Measurements from ENCODE around the gene ASCC3.

GRCh38 chr6:100538086-100538485 lies 343.0 kb downstream of the ASCC3 start:
- TF ChIP-seq, protein P1, sequence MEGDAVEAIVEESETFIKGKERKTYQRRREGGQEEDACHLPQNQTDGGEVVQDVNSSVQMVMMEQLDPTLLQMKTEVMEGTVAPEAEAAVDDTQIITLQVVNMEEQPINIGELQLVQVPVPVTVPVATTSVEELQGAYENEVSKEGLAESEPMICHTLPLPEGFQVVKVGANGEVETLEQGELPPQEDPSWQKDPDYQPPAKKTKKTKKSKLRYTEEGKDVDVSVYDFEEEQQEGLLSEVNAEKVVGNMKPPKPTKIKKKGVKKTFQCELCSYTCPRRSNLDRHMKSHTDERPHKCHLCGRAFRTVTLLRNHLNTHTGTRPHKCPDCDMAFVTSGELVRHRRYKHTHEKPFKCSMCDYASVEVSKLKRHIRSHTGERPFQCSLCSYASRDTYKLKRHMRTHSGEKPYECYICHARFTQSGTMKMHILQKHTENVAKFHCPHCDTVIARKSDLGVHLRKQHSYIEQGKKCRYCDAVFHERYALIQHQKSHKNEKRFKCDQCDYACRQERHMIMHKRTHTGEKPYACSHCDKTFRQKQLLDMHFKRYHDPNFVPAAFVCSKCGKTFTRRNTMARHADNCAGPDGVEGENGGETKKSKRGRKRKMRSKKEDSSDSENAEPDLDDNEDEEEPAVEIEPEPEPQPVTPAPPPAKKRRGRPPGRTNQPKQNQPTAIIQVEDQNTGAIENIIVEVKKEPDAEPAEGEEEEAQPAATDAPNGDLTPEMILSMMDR (conservative IDR thresholded peaks at IDR 0.05; ENCODE audit: low read depth, low read length), result no peak
- no peak for TF ChIP-seq EZH2 (IDR thresholded peaks at IDR 0.05; ENCODE audit: borderline replicate concordance, low read depth, low read length, poor library complexity, severe bottlenecking)
